Osteoblast (primary cell): ENCODE results near the gene VAV3. TPM values are rescaled to one million over a fixed set of nuclear protein-coding genes. Genes with fewer than 3 reads are reported as not detected.

Experiments
- DNase-seq: peaks from one replicate; pipeline ENCODE4 v3.0.0; 2011; ENCODE audit warnings: low spot score, mixed read lengths; ENCODE audit not compliant: insufficient read length; ENCODE audit errors: missing footprints
- H2AFZ ChIP-seq: 2 replicates; pipeline ENCODE4 v1.6.0; 2011; ENCODE audit warnings: mild to moderate bottlenecking, low read length
- H3K27ac ChIP-seq: 2 replicates; pipeline ENCODE4 v1.5.1; 2011; ENCODE audit warnings: mild to moderate bottlenecking, low read depth, low read length, moderate library complexity
- H3K27me3 ChIP-seq: 2 replicates; pipeline ENCODE4 v1.6.0; 2012; ENCODE audit warnings: mild to moderate bottlenecking, control low read depth, inconsistent platforms, low read length, moderate library complexity; ENCODE audit not compliant: insufficient read depth
- H3K36me3 ChIP-seq: 2 replicates; pipeline ENCODE4 v1.5.1; 2011; ENCODE audit warnings: mild to moderate bottlenecking, low read length, control low read depth, moderate library complexity; ENCODE audit not compliant: insufficient read depth
- H3K4me1 ChIP-seq: 2 replicates; pipeline ENCODE4 v1.5.1; 2011; ENCODE audit warnings: mild to moderate bottlenecking, low read length, control low read depth, moderate library complexity; ENCODE audit not compliant: insufficient read depth
- H3K4me2 ChIP-seq: 2 replicates; pipeline ENCODE4 v1.6.0; 2011; ENCODE audit warnings: mild to moderate bottlenecking, low read length; ENCODE audit not compliant: insufficient read depth
- H3K4me3 ChIP-seq: fragments of 200-600 bp; sonication (generic); 3 replicates; pipeline ENCODE4 v1.5.1; 2012; ENCODE audit warnings: mild to moderate bottlenecking, low read length, inconsistent platforms; ENCODE audit not compliant: insufficient read depth
- H3K79me2 ChIP-seq: 2 replicates; pipeline ENCODE4 v1.6.0; 2012; ENCODE audit warnings: mild to moderate bottlenecking, low read length, control low read depth, inconsistent platforms; ENCODE audit not compliant: insufficient read depth
- H3K9me3 ChIP-seq: 2 replicates; pipeline ENCODE4 v1.5.1; 2011; ENCODE audit warnings: low read depth, low read length, control low read depth
- H4K20me1 ChIP-seq: 2 replicates; pipeline ENCODE4 v1.6.0; 2012; ENCODE audit warnings: mild to moderate bottlenecking, low read length, control low read depth; ENCODE audit not compliant: insufficient read depth
- total RNA-seq: library from RNA; depleted of rRNA; stranded (reverse); fragments of >200 nt; gene quantifications from 2 replicates; pipeline ENCODE4 v1.2.3, GENCODE V29; 2012
- TF ChIP-seq, protein P1 (sequence below): IDR thresholded peaks from 2 replicates; pipeline ENCODE4 v1.5.1; 2011; ENCODE audit warnings: mild to moderate bottlenecking, low read depth, low read length, moderate library complexity; ENCODE audit errors: extremely low read depth

The VAV3 gene
- total RNA-seq, 1 donor: 0.72 TPM

- H3K4me3 ChIP-seq: no peak overlapping the region
- H2AFZ ChIP-seq: no peak overlapping the region
- no peak overlapping the region for H3K4me2 ChIP-seq
- TF ChIP-seq, protein P1, sequence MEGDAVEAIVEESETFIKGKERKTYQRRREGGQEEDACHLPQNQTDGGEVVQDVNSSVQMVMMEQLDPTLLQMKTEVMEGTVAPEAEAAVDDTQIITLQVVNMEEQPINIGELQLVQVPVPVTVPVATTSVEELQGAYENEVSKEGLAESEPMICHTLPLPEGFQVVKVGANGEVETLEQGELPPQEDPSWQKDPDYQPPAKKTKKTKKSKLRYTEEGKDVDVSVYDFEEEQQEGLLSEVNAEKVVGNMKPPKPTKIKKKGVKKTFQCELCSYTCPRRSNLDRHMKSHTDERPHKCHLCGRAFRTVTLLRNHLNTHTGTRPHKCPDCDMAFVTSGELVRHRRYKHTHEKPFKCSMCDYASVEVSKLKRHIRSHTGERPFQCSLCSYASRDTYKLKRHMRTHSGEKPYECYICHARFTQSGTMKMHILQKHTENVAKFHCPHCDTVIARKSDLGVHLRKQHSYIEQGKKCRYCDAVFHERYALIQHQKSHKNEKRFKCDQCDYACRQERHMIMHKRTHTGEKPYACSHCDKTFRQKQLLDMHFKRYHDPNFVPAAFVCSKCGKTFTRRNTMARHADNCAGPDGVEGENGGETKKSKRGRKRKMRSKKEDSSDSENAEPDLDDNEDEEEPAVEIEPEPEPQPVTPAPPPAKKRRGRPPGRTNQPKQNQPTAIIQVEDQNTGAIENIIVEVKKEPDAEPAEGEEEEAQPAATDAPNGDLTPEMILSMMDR: no peak
- no peaks in the 10 kb centered on the region for H3K27me3 ChIP-seq
- no peak overlapping the region for H3K27ac ChIP-seq
- DNase-seq: no peak
- H3K4me1 ChIP-seq: no peaks in the 10 kb centered on the region
- no peaks in the 10 kb centered on the region for H3K9me3 ChIP-seq
- no peaks in the 10 kb centered on the region for H3K36me3 ChIP-seq
- no peaks in the 10 kb centered on the region for H4K20me1 ChIP-seq
- H3K79me2 ChIP-seq: no peaks in the 10 kb centered on the region
Measured at GRCh38 chr1:107633596-107633995, 331.4 kb downstream of the VAV3 start.

DNA sequence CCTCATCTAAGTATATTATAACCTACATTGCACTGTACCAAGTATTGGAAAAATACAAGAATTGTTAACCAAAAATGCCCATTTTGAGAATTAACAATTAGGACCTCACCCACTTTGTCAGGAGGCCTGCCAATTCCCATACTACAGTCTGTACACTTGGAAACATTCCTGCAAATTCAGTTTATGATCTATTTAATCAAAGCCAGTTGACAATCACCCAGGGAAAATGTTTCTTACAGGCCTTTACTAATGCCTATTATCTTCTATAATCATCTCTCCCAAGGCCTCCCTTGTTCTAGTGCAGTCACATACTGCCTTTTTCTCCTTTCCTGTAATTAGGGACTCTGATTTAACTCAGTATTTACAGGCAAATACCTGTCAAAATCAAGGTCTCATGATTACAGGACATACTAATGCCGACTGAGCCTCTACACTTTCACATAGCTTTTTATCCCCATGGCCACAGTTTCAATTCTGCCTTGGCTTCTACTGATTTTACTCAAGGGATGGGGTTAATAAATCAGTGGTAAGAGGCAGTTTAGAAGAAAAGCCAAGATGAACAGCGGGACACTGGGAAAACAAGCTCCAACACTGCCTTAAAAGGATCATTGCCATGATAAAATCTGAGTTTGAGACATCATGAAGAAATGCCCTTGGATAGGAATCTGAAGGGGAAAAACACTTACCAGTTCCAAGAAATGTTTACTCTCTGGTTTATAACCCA, 338.7 kb downstream of the VAV3 start:
- H3K36me3 ChIP-seq: no peaks in the 10 kb centered on the region
- no peaks in the 10 kb centered on the region for H3K9me3 ChIP-seq
- no peak overlapping the region for H2AFZ ChIP-seq
- H3K4me2 ChIP-seq: no peak overlapping the region
- peaks cover 3% of the 10 kb centered on the region for H3K4me1 ChIP-seq
- H3K79me2 ChIP-seq: no peaks in the 10 kb centered on the region
- TF ChIP-seq, protein P1: no peak
- no peak overlapping the region for H3K4me3 ChIP-seq
- no peaks in the 10 kb centered on the region for H3K27me3 ChIP-seq
- no peak for DNase-seq
- H4K20me1 ChIP-seq: no peaks in the 10 kb centered on the region
- H3K27ac ChIP-seq: no peak overlapping the region

DNA sequence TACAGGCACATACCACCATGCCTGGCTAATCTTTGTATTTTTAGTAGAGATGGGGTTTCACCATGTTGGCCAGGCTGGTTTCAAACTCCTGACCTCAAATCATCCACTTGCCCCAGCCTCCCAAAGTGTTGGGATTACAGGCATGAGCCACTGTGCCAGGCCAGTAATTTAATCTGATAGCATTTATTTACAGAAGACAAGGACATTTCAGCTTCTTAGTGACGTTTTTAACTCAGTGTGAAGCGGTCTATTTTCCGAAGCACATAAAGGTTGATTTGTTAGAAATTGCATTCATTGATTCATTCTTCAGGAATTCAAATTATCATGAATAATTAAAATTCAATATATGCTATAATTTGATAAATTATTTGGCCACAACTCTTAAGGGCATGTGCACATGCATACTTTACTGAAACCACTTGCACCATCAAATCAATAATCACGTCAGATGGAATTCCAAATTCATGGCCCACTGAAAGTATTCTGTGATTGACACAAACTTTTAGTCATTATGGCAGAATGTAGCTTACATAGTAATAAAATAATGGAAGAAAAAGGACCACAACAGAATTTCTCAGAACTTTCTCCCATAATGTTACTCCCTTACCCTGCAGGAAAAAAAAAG, 339.5 kb downstream of the VAV3 start:
- Histone ChIP-seq H3K79me2 (no peaks in the 10 kb centered on the region), H3K4me3 (no peak overlapping the region), H3K9me3 (no peaks in the 10 kb centered on the region), H3K27ac (no peak overlapping the region), H3K4me2 (no peak overlapping the region), H4K20me1 (no peaks in the 10 kb centered on the region), H3K27me3 (no peaks in the 10 kb centered on the region), H2AFZ (no peak overlapping the region), H3K36me3 (no peaks in the 10 kb centered on the region), H3K4me1 (peaks cover 3% of the 10 kb centered on the region)
- DNase-seq: no peak
- TF ChIP-seq, protein P1: no peak

GRCh38 chr1:107623431-107623830, 341.5 kb downstream of the VAV3 start:
- no peak overlapping the region for H3K4me3 ChIP-seq
- no peak overlapping the region for H3K4me2 ChIP-seq
- no peak overlapping the region for H2AFZ ChIP-seq
- no peaks in the 10 kb centered on the region for H3K27me3 ChIP-seq
- no peak overlapping the region for H3K27ac ChIP-seq
- H3K36me3 ChIP-seq: no peaks in the 10 kb centered on the region
- TF ChIP-seq, protein P1: no peak
- H4K20me1 ChIP-seq: no peaks in the 10 kb centered on the region
- H3K4me1 ChIP-seq: peaks cover 3% of the 10 kb centered on the region
- DNase-seq: no peak
- H3K9me3 ChIP-seq: no peaks in the 10 kb centered on the region
- no peaks in the 10 kb centered on the region for H3K79me2 ChIP-seq
